Stimulated activated CD4-positive, alpha-beta T cell treated with anti-CD3 and anti-CD28 coated beads, Interleukin-12 subunit alpha, Interleukin-12 subunit beta, amount 100 ng/mL, for 24 hours (primary cell): ENCODE measurements around the gene INPP5A.
A peak's percentile ranks its signal among the peaks of the same experiment; 100 is the strongest.
"Not testable (repeated sequence)": the region's sequence is repeated elsewhere in the genome, so short reads cannot be mapped to it uniquely, and the experiment has no call there.

ENCODE experiments used
- DNase-seq, 2 experiments: peaks; one replicate each; pipeline ENCODE4 v3.0.0-alpha.2; 2020; ENCODE audit warnings: low read depth in 2 of 2

The INPP5A gene

GRCh38 chr10:132563485-132564248 is 26.1 kb downstream of the INPP5A start:
- no peak for DNase-seq

GRCh38 chr10:132564249-132564605 is 26.6 kb downstream of the INPP5A start:
- DNase-seq = no peak

GRCh38 chr10:132564690-132565089 is 27.1 kb downstream of the INPP5A start:
- no peak for DNase-seq

- no peak for DNase-seq
Measured at GRCh38 chr10:132565516-132566209, 28.1 kb downstream of the INPP5A start.

- DNase-seq = no peak
Measured at GRCh38 chr10:132566892-132567291, 29.3 kb downstream of the INPP5A start.

GRCh38 chr10:132570265-132570664 is 32.7 kb downstream of the INPP5A start:
- DNase-seq = no peak

GRCh38 chr10:132570771-132571649 is 33.4 kb downstream of the INPP5A start:
- no peak for DNase-seq

- DNase-seq = peak; percentile 29 to 54
Measured at GRCh38 chr10:132571650-132572544, 34.3 kb downstream of the INPP5A start.

GRCh38 chr10:132572545-132572937 is 35.0 kb downstream of the INPP5A start:
- DNase-seq = no peak

GRCh38 chr10:132572946-132573345 is 35.4 kb downstream of the INPP5A start:
- not testable (repeated sequence) for DNase-seq

GRCh38 chr10:132574288-132574687 is 36.7 kb downstream of the INPP5A start:
- no peak for DNase-seq

GRCh38 chr10:132574783-132575319 is 37.3 kb downstream of the INPP5A start:
- no peak for DNase-seq

- DNase-seq = no peak
Measured at GRCh38 chr10:132575320-132576201, 38.0 kb downstream of the INPP5A start.

GRCh38 chr10:132576671-132577349 is 39.2 kb downstream of the INPP5A start:
- DNase-seq = no peak

GRCh38 chr10:132577350-132578003 is 39.9 kb downstream of the INPP5A start:
- DNase-seq = no peak

GRCh38 chr10:132578287-132578951 is 40.8 kb downstream of the INPP5A start:
- DNase-seq = no peak

- no peak for DNase-seq
Measured at GRCh38 chr10:132579027-132579859, 41.7 kb downstream of the INPP5A start.
